T-helper 17 cell (primary cell): ENCODE results near the gene MAP1B. TPM values are rescaled to one million over a fixed set of nuclear protein-coding genes. Genes with fewer than 3 reads are reported as not detected.

ENCODE experiments used
- ATAC-seq: fragments of 150-1000 bp; cut with Tn5 transposase; 2 replicates; pipeline ENCODE4 v1.10.0; 2021; ENCODE audit warnings: mild to moderate bottlenecking, moderate library complexity
- DNase-seq, 3 donors: peaks; one replicate each; pipeline versions ENCODE4 v3.0.0 to v3.0.0-alpha.2; 2020 to 2021
- H3K9me3 ChIP-seq: one replicate; pipeline ENCODE4 v1.7.0; 2013; ENCODE audit warnings: low read length, mild to moderate bottlenecking; ENCODE audit not compliant: control insufficient read depth, poor library complexity, severe bottlenecking
- H3K27ac Mint-ChIP-seq: one replicate; pipeline ENCODE4 v1.8.0; 2022; ENCODE audit warnings: mild to moderate bottlenecking, moderate library complexity, mixed read lengths
- H3K27me3 Mint-ChIP-seq: one replicate; pipeline ENCODE4 v1.8.0; 2022; ENCODE audit warnings: mixed read lengths
- H3K36me3 Mint-ChIP-seq: one replicate; pipeline ENCODE4 v1.8.0; 2022; ENCODE audit warnings: low read depth, mixed read lengths
- H3K4me1 Mint-ChIP-seq: one replicate; pipeline ENCODE4 v1.8.0; 2022; ENCODE audit warnings: mild to moderate bottlenecking, mixed read lengths
- H3K4me3 Mint-ChIP-seq: one replicate; pipeline ENCODE4 v1.8.0; 2022; ENCODE audit warnings: mild to moderate bottlenecking, moderate library complexity, mixed read lengths
- total RNA-seq, 4 donors: library from RNA in 2 of 4; stranded (reverse) in 2 of 4; gene quantifications; one replicate each; pipeline ENCODE4 v1.2.3 and lab custom pipeline; 2022 to 2026

MAP1B gene
- total RNA-seq, 2 donors from 2014 or later = 0.05 to 1.4 TPM

DNA sequence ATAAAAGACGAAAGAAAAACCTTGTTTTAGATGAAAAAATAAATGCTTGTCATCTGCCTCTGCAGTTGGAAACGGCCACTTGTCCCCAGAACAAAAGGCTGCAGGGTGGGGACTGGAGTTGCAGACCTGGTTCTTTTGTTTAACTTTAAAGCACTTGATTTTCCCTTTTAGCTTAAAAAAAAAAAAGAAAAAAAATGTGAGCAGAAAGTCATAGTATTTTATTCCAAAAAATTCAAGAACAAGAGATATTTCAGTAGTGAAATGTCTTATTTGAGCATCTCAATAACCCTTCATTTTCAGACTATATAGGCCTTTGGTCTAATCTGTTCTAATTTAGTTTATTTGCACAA, 1.8 kb downstream of the MAP1B start:
- peaks cover 2% of the 10 kb centered on the region for H3K36me3 Mint-ChIP-seq
- no peak for DNase-seq
- H3K27ac Mint-ChIP-seq = no peak overlapping the region
- H3K4me1 Mint-ChIP-seq = peaks cover 2% of the 10 kb centered on the region
- ATAC-seq = no peak
- peaks cover 62% of the 10 kb centered on the region for H3K27me3 Mint-ChIP-seq
- H3K4me3 Mint-ChIP-seq = peak overlapping the region; percentile 61
- H3K9me3 ChIP-seq = no peaks in the 10 kb centered on the region

DNA sequence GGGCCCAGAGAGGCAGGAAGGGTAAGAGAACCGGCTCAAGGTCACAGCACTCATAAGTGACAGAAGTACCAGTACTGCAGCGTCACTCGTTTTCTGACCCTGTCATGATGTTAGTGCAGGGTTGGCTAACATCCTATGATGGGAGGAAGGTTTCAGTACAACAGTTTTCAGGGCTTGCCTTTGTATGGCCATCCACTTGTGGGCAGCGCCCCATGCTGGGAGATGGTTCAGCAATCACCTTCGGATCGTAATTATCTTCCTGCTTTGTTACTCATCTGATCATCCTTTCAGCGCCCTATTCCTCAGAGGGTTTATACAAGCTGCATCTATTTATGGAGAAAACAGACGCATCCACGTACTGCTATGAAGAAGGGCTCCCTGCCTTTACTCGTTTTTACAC, 2.4 kb downstream of the MAP1B start:
- Mint-ChIP-seq H3K4me1 (peaks cover 2% of the 10 kb centered on the region), H3K36me3 (peaks cover 2% of the 10 kb centered on the region), H3K27me3 (peaks cover 60% of the 10 kb centered on the region), H3K4me3 (no peak overlapping the region), H3K27ac (no peak overlapping the region)
- H3K9me3 ChIP-seq = no peaks in the 10 kb centered on the region
- no peak for DNase-seq
- no peak for ATAC-seq

DNA sequence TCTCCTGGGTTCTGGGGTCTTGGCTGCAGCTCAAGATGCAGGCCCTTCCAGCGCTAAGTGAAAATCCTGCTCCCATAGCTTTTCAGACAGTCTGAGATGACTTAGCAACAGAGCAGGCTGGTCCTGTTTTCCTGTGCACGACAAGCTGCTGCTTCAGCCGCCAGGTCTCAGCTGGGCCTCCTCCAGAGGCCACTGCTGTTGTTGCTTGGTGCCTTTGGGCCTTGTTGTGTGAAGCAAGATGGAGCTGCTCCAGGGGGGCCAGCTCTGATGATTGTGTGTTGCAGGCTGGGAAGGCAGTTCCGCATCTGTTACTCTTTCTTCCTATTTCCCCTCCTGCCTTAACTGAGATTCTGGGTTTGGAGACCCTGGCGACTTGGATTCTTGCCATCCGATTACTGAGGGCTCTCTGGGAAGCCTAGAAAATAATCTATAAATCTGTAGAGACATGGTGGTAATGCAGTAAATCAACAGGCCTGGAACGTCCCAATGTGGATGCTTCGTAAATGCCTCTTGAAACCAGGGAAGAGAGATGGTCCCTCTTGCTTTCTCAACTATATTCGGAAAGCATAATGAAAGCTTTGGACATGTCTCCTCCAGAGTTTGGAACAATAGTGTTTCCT, 3.2 kb downstream of the MAP1B start:
- no peak overlapping the region for H3K4me3 Mint-ChIP-seq
- ATAC-seq (no peak), DNase-seq (no peak)
- H3K4me1 Mint-ChIP-seq = peaks cover 2% of the 10 kb centered on the region
- H3K36me3 Mint-ChIP-seq = peaks cover 2% of the 10 kb centered on the region
- H3K27me3 Mint-ChIP-seq = peaks cover 67% of the 10 kb centered on the region
- H3K9me3 ChIP-seq = no peaks in the 10 kb centered on the region
- H3K27ac Mint-ChIP-seq = no peak overlapping the region

DNA sequence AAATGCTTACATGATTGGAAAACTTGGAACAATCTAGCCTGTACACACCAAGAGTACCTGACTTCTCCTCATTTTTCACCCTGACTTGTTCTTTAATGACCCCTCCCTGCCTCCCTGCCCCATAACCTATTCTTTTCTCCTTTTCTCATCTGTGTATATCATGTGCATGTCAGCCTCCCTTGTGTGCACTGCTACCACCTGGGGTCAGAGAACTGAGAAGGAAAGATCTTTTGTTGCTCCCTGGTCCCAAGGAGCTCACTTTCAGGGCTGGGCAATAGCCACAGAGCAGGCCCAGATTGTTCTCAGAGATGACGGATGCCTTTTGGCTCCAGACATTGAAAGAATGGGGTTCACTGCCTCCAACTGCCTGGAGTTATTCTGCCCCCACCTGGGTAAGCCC, 5.1 kb downstream of the MAP1B start:
- Mint-ChIP-seq H3K36me3 (peaks cover 2% of the 10 kb centered on the region), H3K4me3 (no peak overlapping the region), H3K27ac (no peak overlapping the region), H3K27me3 (peaks cover 65% of the 10 kb centered on the region), H3K4me1 (peaks cover 2% of the 10 kb centered on the region)
- no peak for ATAC-seq
- no peak for DNase-seq
- no peaks in the 10 kb centered on the region for H3K9me3 ChIP-seq

GRCh38 chr5:72114629-72115028, 7.4 kb downstream of the MAP1B start:
- Mint-ChIP-seq H3K36me3 (no peaks in the 10 kb centered on the region), H3K27me3 (peaks cover 75% of the 10 kb centered on the region), H3K27ac (no peak overlapping the region), H3K4me1 (no peaks in the 10 kb centered on the region), H3K4me3 (no peak overlapping the region)
- H3K9me3 ChIP-seq = peaks cover 4% of the 10 kb centered on the region
- no peak for ATAC-seq
- DNase-seq = no peak

DNA sequence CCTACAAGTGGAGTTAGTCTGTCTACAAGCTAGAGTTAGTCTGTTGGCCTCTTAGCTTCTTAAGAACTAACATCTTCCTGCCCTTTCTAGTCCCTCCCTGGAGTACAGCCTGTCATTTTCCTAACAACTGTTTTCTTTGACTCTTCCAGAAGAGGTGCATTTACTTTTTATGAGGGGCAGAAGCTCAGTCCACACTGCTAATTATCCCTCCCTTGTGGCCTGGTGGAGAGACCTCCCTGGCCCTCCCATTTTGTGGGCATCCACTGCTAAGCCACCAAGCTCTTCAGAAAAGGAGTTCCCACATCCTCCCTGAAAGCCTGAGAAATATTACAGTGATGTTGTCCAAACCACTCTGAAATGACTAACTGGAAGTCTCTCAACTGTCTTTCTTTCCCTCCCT, 8.0 kb downstream of the MAP1B start:
- Mint-ChIP-seq H3K36me3 (no peaks in the 10 kb centered on the region), H3K27me3 (peaks cover 68% of the 10 kb centered on the region), H3K4me1 (no peaks in the 10 kb centered on the region), H3K27ac (no peak overlapping the region), H3K4me3 (no peak overlapping the region)
- peaks cover 4% of the 10 kb centered on the region for H3K9me3 ChIP-seq
- ATAC-seq = no peak
- no peak for DNase-seq

- H3K4me1 Mint-ChIP-seq = no peaks in the 10 kb centered on the region
- DNase-seq (no peak), ATAC-seq (no peak)
- H3K27ac Mint-ChIP-seq = no peak overlapping the region
- no peak overlapping the region for H3K4me3 Mint-ChIP-seq
- H3K36me3 Mint-ChIP-seq = no peaks in the 10 kb centered on the region
- peaks cover 4% of the 10 kb centered on the region for H3K9me3 ChIP-seq
- H3K27me3 Mint-ChIP-seq = peaks cover 76% of the 10 kb centered on the region
Observed at GRCh38 chr5:72117307-72117706, 10.0 kb downstream of the MAP1B start.

DNA sequence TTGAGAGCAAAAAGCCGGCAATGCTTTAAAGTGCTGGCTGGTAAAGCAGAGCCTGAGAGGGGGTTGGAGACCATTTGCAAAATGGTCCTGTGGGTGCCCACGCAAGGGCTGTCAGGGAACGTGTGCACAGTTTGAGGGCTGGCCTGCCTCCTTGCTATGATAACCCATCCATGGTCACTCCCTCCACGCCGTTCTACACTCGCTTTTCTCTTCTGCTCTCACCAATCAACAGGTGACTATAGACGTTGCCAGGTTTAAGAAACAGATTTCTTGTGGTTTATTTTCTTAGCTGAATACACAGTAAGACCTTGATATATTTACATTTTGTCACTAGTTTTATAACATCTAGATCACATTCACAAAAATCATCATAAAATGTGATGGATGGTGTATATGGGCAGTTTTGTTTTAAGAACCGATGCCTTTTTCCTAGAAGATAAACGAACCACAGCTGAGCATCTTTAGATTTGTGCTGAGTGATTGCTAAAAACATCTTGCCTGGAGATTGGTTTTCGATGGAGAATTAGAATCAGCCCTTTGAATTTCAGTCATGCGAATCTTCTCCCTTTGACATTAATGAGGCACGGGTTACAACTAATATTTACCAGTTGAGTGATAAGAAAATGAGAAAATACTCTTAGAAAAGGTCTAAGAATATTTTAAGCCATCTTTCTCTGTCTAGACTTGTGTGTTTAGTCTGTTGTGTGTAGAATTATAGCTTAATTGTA, 13.9 kb downstream of the MAP1B start:
- Mint-ChIP-seq H3K27me3 (peaks cover 84% of the 10 kb centered on the region), H3K27ac (no peak overlapping the region), H3K4me1 (no peaks in the 10 kb centered on the region), H3K4me3 (no peak overlapping the region), H3K36me3 (no peaks in the 10 kb centered on the region)
- ATAC-seq = no peak
- DNase-seq = no peak
- H3K9me3 ChIP-seq = peaks cover 4% of the 10 kb centered on the region

GRCh38 chr5:72121780-72122445, 14.6 kb downstream of the MAP1B start:
- H3K4me3 Mint-ChIP-seq = no peak overlapping the region
- DNase-seq (no peak), ATAC-seq (no peak)
- H3K9me3 ChIP-seq = peaks cover 4% of the 10 kb centered on the region
- peaks cover 85% of the 10 kb centered on the region for H3K27me3 Mint-ChIP-seq
- H3K4me1 Mint-ChIP-seq = no peaks in the 10 kb centered on the region
- H3K27ac Mint-ChIP-seq = no peak overlapping the region
- no peaks in the 10 kb centered on the region for H3K36me3 Mint-ChIP-seq

- Mint-ChIP-seq H3K36me3 (no peaks in the 10 kb centered on the region), H3K4me1 (no peaks in the 10 kb centered on the region), H3K4me3 (no peak overlapping the region), H3K27me3 (peaks cover 82% of the 10 kb centered on the region), H3K27ac (no peak overlapping the region)
- no peak for DNase-seq
- peaks cover 4% of the 10 kb centered on the region for H3K9me3 ChIP-seq
- no peak for ATAC-seq
Observed at GRCh38 chr5:72122602-72123001, 15.3 kb downstream of the MAP1B start.

DNA sequence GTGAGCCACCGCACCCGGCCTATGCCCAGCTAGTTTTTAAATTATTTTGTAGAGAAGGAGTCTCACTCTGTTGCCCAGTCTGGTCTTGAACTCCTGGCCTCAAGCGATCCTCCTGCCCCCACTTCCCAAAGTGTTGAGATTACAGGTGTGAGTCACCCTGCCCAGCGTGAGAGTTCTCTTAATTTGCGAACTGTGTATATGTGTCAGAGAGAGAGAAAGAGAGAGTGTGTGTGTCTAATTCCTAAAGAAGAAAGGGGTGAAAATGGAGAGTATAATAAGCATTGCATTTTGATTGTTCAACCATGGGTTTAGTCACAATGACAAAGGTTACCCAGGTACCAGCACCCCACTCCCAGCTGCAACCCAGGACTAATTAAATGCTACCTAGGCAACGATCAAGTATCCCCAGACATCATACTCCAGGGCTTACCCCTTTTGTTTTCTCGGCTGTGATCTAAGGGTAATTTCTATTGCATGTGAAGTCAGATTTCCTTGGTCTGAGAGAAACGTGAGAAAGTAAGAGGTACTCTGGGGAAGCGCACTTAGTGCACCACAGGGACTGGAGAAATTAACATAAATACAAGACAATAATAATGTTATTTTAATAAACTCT, 16.6 kb downstream of the MAP1B start:
- H3K27ac Mint-ChIP-seq = no peak overlapping the region
- no peaks in the 10 kb centered on the region for H3K36me3 Mint-ChIP-seq
- peaks cover 75% of the 10 kb centered on the region for H3K27me3 Mint-ChIP-seq
- peaks cover 4% of the 10 kb centered on the region for H3K9me3 ChIP-seq
- H3K4me1 Mint-ChIP-seq = no peaks in the 10 kb centered on the region
- H3K4me3 Mint-ChIP-seq = no peak overlapping the region
- ATAC-seq = no peak
- DNase-seq = no peak

- Mint-ChIP-seq H3K36me3 (peaks cover 2% of the 10 kb centered on the region), H3K4me3 (no peak overlapping the region), H3K4me1 (peaks cover 2% of the 10 kb centered on the region), H3K27me3 (peaks cover 79% of the 10 kb centered on the region), H3K27ac (no peak overlapping the region)
- DNase-seq (no peak), ATAC-seq (no peak)
- no peaks in the 10 kb centered on the region for H3K9me3 ChIP-seq
Observed at GRCh38 chr5:72125271-72125940, 18.1 kb downstream of the MAP1B start.
